Fibroblast of the aortic adventitia (primary cell): Measurements from ENCODE around the gene AFM. TPM values are rescaled to one million over a fixed set of nuclear protein-coding genes. Genes with fewer than 3 reads are reported as not detected.

ENCODE experiments used
- DNase-seq: peaks from one replicate; pipeline ENCODE4 v3.0.0-alpha.2; 2010; ENCODE audit warnings: low read depth
- H3K4me3 ChIP-seq: 2 replicates; pipeline ENCODE4 v1.5.1; 2011; ENCODE audit warnings: low read depth, mild to moderate bottlenecking, control low read depth, low read length, moderate library complexity
- CTCF ChIP-seq: IDR thresholded peaks from 2 replicates; pipeline ENCODE4 v1.5.1; 2011; ENCODE audit warnings: mild to moderate bottlenecking, low read length, control low read depth, inconsistent platforms; ENCODE audit not compliant: insufficient read depth
- total RNA-seq: library from RNA; depleted of rRNA; stranded (reverse); fragments of >200 nt; gene quantifications from 2 replicates; pipeline ENCODE4 v1.2.3, GENCODE V29; 2012; ENCODE audit warnings: low replicate concordance

AFM gene
- total RNA-seq, 1 donor: not detected

GRCh38 chr4:73487233-73487632 is 5.7 kb downstream of the AFM start:
- DNase-seq: no peak
- H3K4me3 ChIP-seq: no peak overlapping the region
- no peak for TF ChIP-seq CTCF

GRCh38 chr4:73499996-73500765 is 18.6 kb downstream of the AFM start:
- no peak for TF ChIP-seq CTCF
- H3K4me3 ChIP-seq: peak overlapping the region; percentile 26
- DNase-seq: peak; percentile 49

GRCh38 chr4:73501664-73502265 is 20.2 kb downstream of the AFM start:
- DNase-seq: no peak
- TF ChIP-seq CTCF: no peak

GRCh38 chr4:73505567-73505966 is 24.0 kb downstream of the AFM start:
- no peak for TF ChIP-seq CTCF
- H3K4me3 ChIP-seq: no peak overlapping the region

More at GRCh38 chr4:73501664-73502265, 20.2 kb downstream of the AFM start:
- no peak overlapping the region for H3K4me3 ChIP-seq

GRCh38 chr4:73507541-73507940 is 26.0 kb downstream of the AFM start:
- TF ChIP-seq CTCF: no peak
- no peak overlapping the region for H3K4me3 ChIP-seq
- DNase-seq: no peak

More at GRCh38 chr4:73505567-73505966, 24.0 kb downstream of the AFM start:
- DNase-seq: no peak

GRCh38 chr4:73508651-73509050 is 27.1 kb downstream of the AFM start:
- H3K4me3 ChIP-seq: no peak overlapping the region
- no peak for DNase-seq
- TF ChIP-seq CTCF: no peak
